Activated effector memory CD4-positive, alpha-beta T cell treated with Interleukin-2 at 50 U/mL for 16 hours (primary cell): ENCODE results near the gene RBMX2.
A peak's percentile ranks its signal among the peaks of the same experiment; 100 is the strongest.
"Not testable (repeated sequence)": the region's sequence is repeated elsewhere in the genome, so short reads cannot be mapped to it uniquely, and the experiment has no call there.

Experiments
- DNase-seq: peaks from one replicate; pipeline ENCODE4 v3.0.0-alpha.2; 2020

The RBMX2 gene, protein sequence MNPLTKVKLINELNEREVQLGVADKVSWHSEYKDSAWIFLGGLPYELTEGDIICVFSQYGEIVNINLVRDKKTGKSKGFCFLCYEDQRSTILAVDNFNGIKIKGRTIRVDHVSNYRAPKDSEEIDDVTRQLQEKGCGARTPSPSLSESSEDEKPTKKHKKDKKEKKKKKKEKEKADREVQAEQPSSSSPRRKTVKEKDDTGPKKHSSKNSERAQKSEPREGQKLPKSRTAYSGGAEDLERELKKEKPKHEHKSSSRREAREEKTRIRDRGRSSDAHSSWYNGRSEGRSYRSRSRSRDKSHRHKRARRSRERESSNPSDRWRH

DNA sequence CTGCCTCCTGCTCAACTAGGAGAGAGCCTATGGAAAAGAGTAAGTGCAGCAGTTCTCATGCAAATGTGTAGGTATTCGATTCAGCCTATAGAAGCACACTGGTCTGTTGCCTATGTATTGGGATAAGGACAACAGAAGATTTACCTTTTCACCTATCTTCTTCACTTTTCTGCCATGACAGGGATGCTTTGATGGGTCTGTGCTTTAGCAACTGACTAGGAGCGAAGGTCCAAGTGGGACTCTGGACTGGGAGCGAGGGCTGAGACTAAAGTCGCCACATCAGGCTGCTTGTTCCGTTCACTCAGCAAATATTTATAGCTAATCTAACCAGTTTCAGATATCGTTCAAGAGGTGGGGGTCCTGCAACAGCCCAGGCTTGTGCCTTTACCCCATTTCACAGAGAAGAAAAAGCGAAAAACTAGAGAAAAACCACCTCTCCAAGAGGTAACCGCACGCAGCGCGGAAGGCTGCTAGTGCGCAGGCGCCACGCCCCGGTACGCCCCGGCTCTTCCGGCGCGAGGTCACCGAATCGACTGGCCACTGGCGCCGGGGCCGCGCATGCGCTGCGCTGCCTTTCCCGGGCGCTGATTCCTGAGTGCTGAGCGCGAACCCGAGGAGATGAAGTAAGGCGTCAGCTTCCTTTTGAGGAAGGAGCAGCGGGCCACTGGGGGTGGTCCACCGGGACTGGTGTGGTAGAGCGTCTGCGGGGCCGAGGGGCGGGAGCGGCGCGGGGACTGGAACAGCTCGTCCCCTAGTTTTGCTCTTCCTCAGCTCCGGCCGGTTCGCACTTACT lies at the start of gene RBMX2:
RBMX2 (plus strand) TSS at position 573 of the 793 bp plus-strand sequence; CDS start at position 619, 46 bp downstream.
- DNase-seq, result peak; percentile 60

- not testable (repeated sequence) for DNase-seq
Measured at GRCh38 chrX:130352050-130352449, 49.7 kb upstream of the RBMX2 start.

DNA sequence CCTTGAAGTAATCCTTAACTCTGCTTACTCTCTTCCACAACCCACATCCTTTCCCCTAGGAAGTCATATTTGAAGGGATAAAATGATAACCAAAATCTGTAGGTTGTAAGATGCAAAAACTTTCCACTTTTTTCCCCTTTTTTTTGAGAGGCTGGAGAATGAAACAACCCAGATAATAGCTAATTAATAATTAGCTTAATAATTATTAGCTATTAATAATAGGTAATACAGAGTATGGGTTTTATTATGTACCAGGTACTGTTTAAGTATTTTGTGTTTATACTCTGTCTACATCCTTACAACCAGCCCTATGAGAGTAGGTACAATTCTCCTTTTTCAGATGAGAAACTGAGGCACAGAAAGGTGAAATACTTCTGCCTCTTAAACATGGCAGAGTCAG lies 25.7 kb upstream of the RBMX2 start:
- no peak for DNase-seq

GRCh38 chrX:130378024-130378669 lies 23.6 kb upstream of the RBMX2 start:
- no peak for DNase-seq

DNA sequence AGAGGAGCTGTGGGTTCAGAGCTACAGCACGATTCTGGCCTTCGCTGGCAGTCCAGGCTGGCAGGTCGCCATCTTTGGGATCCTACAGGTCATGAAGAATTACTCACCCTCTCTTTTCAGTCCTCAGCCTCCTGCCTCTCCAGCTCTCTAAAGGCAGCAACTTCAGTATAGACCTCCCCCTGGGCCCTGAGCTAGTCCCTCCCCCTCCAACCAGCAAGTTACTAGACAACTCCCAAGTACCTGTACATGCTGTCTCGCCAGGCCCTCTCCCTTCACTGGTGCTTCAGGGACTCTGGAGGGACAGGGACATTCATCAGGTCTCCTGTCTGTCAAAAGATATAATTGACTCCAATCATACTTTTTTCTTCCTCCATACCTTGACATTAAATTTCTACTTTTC lies 16.3 kb upstream of the RBMX2 start, which contains the start of gene GPR119:
GPR119 (minus strand) TSS at position 155 of the 400 bp plus-strand sequence. CDS start 227 bp downstream, outside the sequence.
- no peak for DNase-seq

DNA sequence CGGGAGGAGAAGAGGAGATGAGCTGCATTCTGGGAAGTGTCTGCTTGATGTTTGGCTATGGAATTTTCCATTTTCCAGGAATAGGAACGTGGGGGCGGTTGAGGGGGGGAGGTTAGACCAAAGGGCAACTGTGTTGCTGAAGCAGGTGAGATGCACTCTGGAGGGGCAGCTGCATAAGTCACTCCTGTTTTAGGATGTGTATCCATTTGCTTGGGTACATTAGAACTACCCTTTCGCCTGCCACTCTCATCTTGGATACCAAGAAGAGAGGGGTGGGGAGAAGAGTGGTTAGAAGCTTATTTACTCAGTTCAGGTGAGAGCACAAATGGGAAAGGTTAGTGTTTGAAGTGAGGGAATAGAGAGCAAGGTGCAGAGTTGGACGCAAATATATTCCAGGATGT lies 15.4 kb upstream of the RBMX2 start:
- no peak for DNase-seq

- DNase-seq, result no peak
Measured at GRCh38 chrX:130393451-130394074, 8.2 kb upstream of the RBMX2 start.

DNA sequence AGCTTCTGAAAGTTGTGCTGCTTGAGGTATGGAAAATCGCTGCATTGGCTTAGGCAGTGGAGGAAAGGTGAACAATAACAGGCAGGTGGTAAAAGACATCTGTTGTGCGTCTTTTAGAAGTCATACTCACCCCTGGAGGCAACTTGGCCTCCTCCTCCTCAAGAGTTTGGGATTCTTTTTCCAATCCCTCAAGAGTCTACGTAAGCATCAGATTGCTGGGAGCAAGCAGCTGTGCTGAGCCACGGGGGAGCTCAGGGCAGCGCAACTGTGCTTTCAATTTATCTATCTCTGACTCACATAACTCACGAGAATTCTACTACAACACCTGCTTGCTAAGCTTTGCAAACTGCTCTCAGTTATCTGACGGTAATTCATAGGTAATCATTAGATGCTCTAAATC lies 6.4 kb upstream of the RBMX2 start:
- no peak for DNase-seq

DNA sequence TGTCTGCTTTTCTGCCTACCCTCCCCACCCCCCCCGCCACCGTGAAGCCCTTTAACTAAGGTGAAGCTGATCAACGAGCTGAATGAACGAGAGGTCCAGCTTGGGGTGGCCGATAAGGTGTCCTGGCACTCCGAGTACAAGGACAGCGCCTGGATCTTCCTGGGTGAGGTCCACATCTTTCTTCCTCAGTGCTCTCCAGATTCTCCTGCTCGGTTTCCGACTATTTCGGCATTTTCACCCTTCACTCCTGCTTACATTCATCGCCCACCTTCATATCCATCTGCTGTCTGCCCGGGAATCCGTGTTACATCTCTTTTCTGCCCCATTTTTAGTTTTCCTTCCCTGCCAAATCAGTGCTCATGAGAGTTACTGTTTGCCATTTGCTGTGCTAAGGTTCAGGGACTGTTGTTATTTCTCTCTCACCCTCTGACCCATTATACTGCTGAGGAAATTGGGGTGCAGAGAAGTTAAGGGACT lies 459 bp downstream of the RBMX2 start:
- no peak for DNase-seq

DNA sequence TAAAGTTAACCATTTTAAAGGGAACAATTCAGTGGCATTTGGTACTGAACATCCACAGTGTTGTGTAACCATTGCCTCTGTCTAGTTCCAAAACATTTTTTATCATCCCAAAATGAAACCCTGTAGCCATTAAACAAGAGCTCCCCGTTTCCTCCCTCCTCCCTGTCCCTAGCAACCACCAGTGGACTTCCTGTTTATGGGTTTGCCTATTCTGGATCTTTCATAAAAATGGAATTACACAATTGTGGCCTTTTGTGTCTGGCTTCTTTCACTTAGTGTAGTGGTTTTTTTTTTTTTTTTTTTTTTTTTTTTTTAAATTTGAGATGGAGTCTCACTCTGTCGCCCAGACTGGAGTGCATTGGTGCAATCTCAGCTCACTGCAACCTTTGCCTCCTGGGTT lies 11.6 kb downstream of the RBMX2 start:
- no peak for DNase-seq

DNA sequence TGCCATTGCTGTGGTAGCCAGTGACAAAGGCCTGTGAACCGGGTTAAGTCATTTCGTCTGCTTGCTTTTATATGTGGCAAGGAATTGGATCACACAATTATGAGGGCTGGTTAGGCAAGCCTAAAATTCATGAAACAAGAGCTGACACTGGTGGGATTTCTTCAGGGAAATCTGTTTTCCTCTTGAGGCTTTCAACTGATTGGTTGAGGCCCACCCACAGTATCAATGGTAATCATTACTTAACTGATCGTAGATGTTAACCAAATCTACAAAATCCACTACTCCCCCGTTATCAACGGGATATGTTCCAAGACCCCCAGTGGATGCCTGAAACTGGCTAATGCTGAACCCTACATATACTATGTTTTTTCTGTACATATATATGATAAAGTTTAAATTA lies 13.0 kb downstream of the RBMX2 start:
- no peak for DNase-seq

- DNase-seq, result no peak
Measured at GRCh38 chrX:130415201-130415600, 13.4 kb downstream of the RBMX2 start.

- no peak for DNase-seq
Measured at GRCh38 chrX:130416785-130417184, 15.0 kb downstream of the RBMX2 start.

DNA sequence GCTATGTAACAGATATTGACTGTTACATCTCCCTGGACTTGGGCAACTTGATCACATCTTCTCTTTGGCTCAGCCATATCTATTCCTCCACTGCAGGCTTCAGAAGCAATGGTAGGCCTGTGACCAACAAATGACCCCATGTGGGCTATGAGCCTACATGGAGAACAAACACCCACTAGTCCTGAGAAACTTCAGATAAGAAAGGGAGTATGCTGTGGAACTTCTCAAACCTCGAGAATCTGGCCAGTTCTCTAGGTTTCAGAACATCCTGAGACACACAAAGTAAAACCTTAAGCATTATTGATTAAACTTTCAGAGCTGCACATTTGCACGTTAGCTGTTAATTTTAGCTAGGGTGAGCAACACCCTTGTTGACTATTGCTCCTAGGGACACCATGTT lies 16.3 kb downstream of the RBMX2 start:
- no peak for DNase-seq

GRCh38 chrX:130418740-130419139 lies 17.0 kb downstream of the RBMX2 start:
- DNase-seq, result no peak

- no peak for DNase-seq
Measured at GRCh38 chrX:130419263-130419662, 17.5 kb downstream of the RBMX2 start.

DNA sequence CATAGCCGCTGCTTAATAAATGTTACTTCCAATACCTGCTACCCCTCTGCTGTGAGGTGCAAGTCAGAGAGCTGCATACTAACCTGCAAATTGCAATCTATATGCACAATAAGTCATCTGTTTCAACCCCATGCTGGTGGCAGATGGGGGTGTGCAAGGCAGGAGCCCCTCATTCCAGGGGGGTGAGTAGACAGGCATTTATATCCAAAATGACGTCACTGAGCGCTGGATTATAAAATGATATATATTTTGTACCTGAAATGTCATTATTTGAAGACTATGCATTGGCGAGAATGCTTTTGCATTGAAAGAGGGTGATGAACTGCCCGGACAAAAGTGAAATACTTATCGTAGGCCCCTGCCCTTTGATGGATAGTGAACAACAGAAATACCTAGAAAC lies 24.7 kb downstream of the RBMX2 start:
- no peak for DNase-seq

GRCh38 chrX:130429236-130429635 lies 27.4 kb downstream of the RBMX2 start:
- DNase-seq, result not testable (repeated sequence)

DNA sequence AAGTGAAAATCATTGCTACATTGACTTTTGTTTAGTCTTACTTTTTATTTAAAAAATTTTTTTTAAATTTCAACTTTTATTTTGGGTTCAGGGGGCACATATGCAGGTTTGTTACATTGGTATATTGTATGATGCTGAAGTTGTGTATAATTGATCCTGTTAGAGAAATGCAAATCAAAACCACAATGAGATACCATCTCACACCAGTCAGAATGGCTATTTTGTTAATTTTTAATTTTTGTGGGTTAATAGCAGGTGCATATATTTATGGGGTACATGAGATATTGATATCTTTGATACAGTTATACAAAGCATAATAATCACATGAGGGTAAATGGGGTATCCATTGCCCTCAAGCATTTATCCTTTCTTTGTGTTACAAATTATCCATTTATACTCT lies 34.1 kb downstream of the RBMX2 start:
- no peak for DNase-seq

DNA sequence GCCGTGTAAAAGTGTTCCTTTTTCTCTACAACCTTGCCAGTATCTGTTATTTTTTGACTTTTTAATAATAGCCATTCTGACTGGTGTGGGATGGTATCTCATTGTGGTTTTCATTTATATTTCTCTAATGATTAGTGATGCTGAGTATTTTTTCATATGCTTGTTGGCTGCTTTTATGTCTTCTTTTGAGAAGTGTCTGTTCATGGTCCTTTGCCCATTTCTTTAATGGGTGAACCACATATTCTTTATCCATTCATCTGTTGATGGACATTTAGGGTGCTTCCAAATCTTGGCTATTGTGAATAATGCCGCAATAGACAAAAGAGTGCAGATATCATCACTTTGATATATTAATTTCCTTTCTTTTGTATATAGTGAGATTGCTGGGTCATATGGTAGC lies 36.2 kb downstream of the RBMX2 start:
- not testable (repeated sequence) for DNase-seq

DNA sequence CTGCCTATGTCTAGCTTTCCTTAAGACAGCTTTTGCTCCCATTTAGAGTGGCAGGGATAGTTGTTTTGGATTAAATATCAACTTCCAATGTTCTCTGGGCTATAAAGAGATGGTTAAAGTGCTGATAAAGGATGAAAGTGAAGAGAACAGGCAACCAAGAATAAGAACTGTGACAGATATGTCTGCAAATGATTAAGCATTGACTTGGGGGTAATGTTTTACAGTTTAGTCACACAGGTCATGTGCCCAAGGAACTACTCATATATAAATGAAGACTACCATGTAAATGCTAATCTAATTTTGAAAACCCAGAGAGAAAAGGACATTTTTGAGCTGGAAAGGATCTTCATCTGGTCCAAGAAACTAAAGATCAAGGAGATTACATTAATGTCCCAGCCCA lies 42.1 kb downstream of the RBMX2 start:
- DNase-seq, result no peak

GRCh38 chrX:130444641-130445336 lies 43.0 kb downstream of the RBMX2 start:
- no peak for DNase-seq
